Hepatocyte (in vitro differentiated cells): ENCODE data around the gene NRXN2. TPM values are rescaled to one million over a fixed set of nuclear protein-coding genes. Genes with fewer than 3 reads are reported as not detected.
A peak's percentile ranks its signal among the peaks of the same experiment; 100 is the strongest.

Experiments used
- DNase-seq: peaks from one replicate; pipeline ENCODE4 v3.0.0-alpha.2; 2016; ENCODE audit warnings: low spot score
- H2AFZ ChIP-seq: fragments of 200-600 bp; sonication (generic); 2 replicates; pipeline ENCODE4 v1.6.0; 2016; ENCODE audit warnings: antibody characterized with exemption, mild to moderate bottlenecking
- H3K27ac ChIP-seq: fragments of 200-600 bp; sonication (generic); 2 replicates; pipeline ENCODE4 v1.5.1; 2016; ENCODE audit warnings: mild to moderate bottlenecking
- H3K27me3 ChIP-seq: fragments of 200-600 bp; sonication (generic); 2 replicates; pipeline ENCODE4 v1.6.1; 2016
- H3K36me3 ChIP-seq: fragments of 200-600 bp; sonication (generic); replicated peaks from 2 replicates; pipeline ENCODE4 v1.5.1; 2016; ENCODE audit warnings: low read depth; ENCODE audit not compliant: insufficient read depth
- H3K4me1 ChIP-seq: fragments of 200-600 bp; sonication (generic); 2 replicates; pipeline ENCODE4 v1.5.1; 2016; ENCODE audit warnings: mild to moderate bottlenecking, moderate library complexity; ENCODE audit not compliant: insufficient read depth
- H3K4me2 ChIP-seq: fragments of 200-600 bp; sonication (generic); 2 replicates; pipeline ENCODE4 v1.6.0; 2016
- H3K4me3 ChIP-seq: fragments of 200-600 bp; sonication (generic); 2 replicates; pipeline ENCODE4 v1.5.1; 2016; ENCODE audit warnings: mild to moderate bottlenecking
- H3K79me2 ChIP-seq: fragments of 200-600 bp; sonication (generic); 2 replicates; pipeline ENCODE4 v1.6.0; 2017; ENCODE audit warnings: mild to moderate bottlenecking
- H3K9me2 ChIP-seq: fragments of 200-600 bp; sonication (generic); replicated peaks from 2 replicates; pipeline ENCODE4 v1.6.0; 2017; ENCODE audit warnings: mild to moderate bottlenecking; ENCODE audit not compliant: insufficient read depth
- H3K9me3 ChIP-seq: fragments of 200-600 bp; sonication (generic); 2 replicates; pipeline ENCODE4 v1.5.1; 2016; ENCODE audit warnings: low read depth, mild to moderate bottlenecking
- H4K20me1 ChIP-seq: fragments of 200-600 bp; sonication (generic); 2 replicates; pipeline ENCODE4 v1.6.0; 2016; ENCODE audit warnings: mild to moderate bottlenecking; ENCODE audit not compliant: insufficient read depth, poor library complexity, severe bottlenecking
- EZH2 ChIP-seq: fragments of 200-600 bp; sonication (generic); IDR thresholded peaks from 2 replicates; pipeline ENCODE4 v1.6.1; 2016; ENCODE audit warnings: antibody characterized with exemption, mild to moderate bottlenecking, borderline replicate concordance
- EZH2phosphoT487 ChIP-seq: fragments of 200-600 bp; sonication (generic); IDR thresholded peaks from one replicate; pipeline ENCODE4 v1.6.1; 2018; ENCODE audit warnings: antibody characterized with exemption, mild to moderate bottlenecking, low read depth, moderate library complexity; ENCODE audit not compliant: unreplicated experiment, severe bottlenecking
- WGBS: methylation state at CpG from one replicate; pipeline ENCODE4 v1.1.6; 2016; ENCODE audit warnings: low lambda C conversion rate; ENCODE audit errors: missing lambda C conversion rate; 5-methylcytosine and 5-hydroxymethylcytosine counted together
- polyA plus RNA-seq: library from polyadenylated mRNA; unstranded; fragments of >200 nt; fragmentation: Nextera tagmentation; extraction: Ambion mirVana; gene quantifications from 2 replicates; pipeline ENCODE4 v1.2.1, GENCODE V29; 2016
- total RNA-seq: library from RNA; depleted of rRNA; stranded (reverse); fragments of >200 nt; gene quantifications from 2 replicates; pipeline ENCODE4 v1.2.3, GENCODE V29; 2014
- TF ChIP-seq, protein P1 (sequence below): fragments of 200-600 bp; sonication (generic); IDR thresholded peaks from 2 replicates; pipeline ENCODE4 v1.5.1; 2016; ENCODE audit warnings: antibody characterized with exemption, mild to moderate bottlenecking; ENCODE audit not compliant: poor library complexity

Gene NRXN2
- total and polyA plus RNA-seq, 2 experiments from 2014 or later: 0.83 to 1.7 TPM

DNA sequence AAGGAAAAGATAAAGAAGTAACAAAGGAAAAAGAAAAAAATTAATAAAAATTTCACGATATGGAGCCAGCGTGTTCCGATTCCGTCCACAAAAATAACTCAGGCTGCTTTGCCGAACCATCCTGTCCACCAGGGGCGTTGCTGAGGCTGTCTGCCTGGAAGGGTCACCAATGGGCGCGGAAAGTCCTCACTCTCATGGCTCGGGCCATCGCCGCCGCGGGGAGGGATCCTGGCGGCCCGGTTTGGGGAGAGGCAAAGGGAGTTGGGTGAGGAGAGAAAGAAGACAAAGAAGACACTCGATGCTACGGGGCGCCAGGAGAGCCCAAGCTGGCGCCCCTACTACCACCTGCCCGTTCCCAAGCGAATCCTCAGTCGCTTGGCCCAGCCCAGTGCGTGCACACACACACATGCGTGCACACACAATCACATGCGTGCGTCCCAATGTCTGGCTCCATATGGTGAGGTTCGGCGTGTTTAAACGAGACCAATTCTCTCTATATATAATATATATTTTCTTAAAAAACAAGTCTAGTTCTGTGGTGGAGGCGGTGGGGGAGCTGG is 42.4 kb upstream of the NRXN2 start:
- DNase-seq: no peak
- H3K9me2 ChIP-seq: no peaks in the 10 kb centered on the region
- H3K36me3 ChIP-seq: peaks cover 6% of the 10 kb centered on the region
- no peak overlapping the region for H3K27ac ChIP-seq
- no peaks in the 10 kb centered on the region for H3K4me1 ChIP-seq
- no peaks in the 10 kb centered on the region for H3K27me3 ChIP-seq
- H3K4me2 ChIP-seq: no peak overlapping the region
- H3K4me3 ChIP-seq: no peak overlapping the region
- H3K9me3 ChIP-seq: no peaks in the 10 kb centered on the region
- H4K20me1 ChIP-seq: peaks cover 76% of the 10 kb centered on the region
- WGBS: 96% methylated on average over 30 of the region's 30 CpGs
- TF ChIP-seq, protein P1, sequence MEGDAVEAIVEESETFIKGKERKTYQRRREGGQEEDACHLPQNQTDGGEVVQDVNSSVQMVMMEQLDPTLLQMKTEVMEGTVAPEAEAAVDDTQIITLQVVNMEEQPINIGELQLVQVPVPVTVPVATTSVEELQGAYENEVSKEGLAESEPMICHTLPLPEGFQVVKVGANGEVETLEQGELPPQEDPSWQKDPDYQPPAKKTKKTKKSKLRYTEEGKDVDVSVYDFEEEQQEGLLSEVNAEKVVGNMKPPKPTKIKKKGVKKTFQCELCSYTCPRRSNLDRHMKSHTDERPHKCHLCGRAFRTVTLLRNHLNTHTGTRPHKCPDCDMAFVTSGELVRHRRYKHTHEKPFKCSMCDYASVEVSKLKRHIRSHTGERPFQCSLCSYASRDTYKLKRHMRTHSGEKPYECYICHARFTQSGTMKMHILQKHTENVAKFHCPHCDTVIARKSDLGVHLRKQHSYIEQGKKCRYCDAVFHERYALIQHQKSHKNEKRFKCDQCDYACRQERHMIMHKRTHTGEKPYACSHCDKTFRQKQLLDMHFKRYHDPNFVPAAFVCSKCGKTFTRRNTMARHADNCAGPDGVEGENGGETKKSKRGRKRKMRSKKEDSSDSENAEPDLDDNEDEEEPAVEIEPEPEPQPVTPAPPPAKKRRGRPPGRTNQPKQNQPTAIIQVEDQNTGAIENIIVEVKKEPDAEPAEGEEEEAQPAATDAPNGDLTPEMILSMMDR: peak; percentile 12
- no peak for TF ChIP-seq EZH2
- no peak overlapping the region for H2AFZ ChIP-seq
- H3K79me2 ChIP-seq: peaks cover 30% of the 10 kb centered on the region

DNA sequence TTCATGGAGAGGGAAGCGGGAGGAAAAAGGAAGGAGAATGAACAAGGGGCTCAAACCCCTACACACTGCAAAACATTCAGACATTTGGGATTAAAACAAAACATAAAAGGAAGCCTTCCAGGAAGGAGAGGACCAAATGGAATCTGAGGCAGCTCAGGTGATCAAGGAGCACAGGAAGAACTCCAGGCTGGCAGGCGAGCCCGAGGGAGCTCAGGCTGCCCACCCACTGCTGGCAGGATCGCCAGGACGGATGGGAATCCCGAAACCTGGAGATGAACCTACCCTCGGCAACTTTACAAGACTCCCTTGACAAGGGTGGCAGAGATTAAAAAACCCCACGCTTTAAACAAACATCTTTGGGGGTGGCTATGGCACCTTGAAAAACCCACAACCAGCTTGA is 41.8 kb upstream of the NRXN2 start:
- Histone ChIP-seq H4K20me1 (peaks cover 70% of the 10 kb centered on the region), H3K9me3 (no peaks in the 10 kb centered on the region), H3K27ac (no peak overlapping the region), H3K36me3 (peaks cover 6% of the 10 kb centered on the region), H3K9me2 (no peaks in the 10 kb centered on the region), H3K27me3 (no peaks in the 10 kb centered on the region), H3K4me3 (no peak overlapping the region), H3K4me1 (peaks cover 4% of the 10 kb centered on the region), H3K4me2 (no peak overlapping the region), H3K79me2 (peaks cover 25% of the 10 kb centered on the region), H2AFZ (no peak overlapping the region)
- no peak for DNase-seq
- WGBS: 96% methylated on average over 8 of the region's 8 CpGs
- TF ChIP-seq EZH2phosphoT487 (no peak), EZH2 (no peak)
- TF ChIP-seq, protein P1: no peak

DNA sequence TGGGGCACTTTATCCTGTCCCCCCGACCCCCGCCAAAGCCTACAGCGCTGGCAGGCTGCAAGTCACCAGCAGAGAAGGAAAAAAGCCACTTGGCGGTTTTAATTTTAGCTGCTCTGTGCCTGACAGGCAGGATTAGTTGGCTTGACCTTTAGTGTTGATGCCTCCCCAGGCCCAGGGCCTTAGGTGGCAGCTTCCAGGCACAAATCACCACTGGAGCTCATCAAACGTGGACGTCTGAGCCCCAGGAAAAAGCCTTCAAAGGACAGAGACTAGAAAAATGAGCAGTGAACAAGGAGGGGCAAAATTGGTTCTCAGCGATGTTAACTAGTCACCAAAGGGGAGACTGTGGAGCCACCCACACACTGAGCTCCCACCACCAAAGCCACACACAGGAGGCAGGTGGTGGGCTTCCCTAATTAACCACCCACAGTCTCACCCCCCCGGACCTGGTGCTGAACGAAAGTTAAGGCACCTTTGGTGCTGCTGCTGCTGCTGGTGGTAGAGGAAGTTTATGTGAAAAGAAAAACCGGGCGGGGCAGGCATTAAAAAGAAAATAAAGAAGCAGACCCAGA is 41.1 kb upstream of the NRXN2 start:
- TF ChIP-seq EZH2 (no peak), EZH2phosphoT487 (no peak)
- TF ChIP-seq, protein P1: no peak
- Histone ChIP-seq H3K79me2 (peaks cover 19% of the 10 kb centered on the region), H3K4me2 (no peak overlapping the region), H3K9me3 (no peaks in the 10 kb centered on the region), H3K27ac (no peak overlapping the region), H3K4me3 (no peak overlapping the region), H2AFZ (no peak overlapping the region), H3K36me3 (peaks cover 6% of the 10 kb centered on the region), H3K27me3 (no peaks in the 10 kb centered on the region), H3K4me1 (peaks cover 9% of the 10 kb centered on the region), H3K9me2 (no peaks in the 10 kb centered on the region), H4K20me1 (peaks cover 65% of the 10 kb centered on the region)
- DNase-seq: no peak
- 85% methylated on average over 11 of the region's 11 CpGs for WGBS
